WTC11 (cell line): ENCODE results near the gene STAB1. TPM values are rescaled to one million over a fixed set of nuclear protein-coding genes. Genes with fewer than 3 reads are reported as not detected.

Source experiments
- ATAC-seq: fragments of 200-7000 bp; cut with Tn5 transposase; 2 replicates; pipeline ENCODE4 v1.10.0; 2021; ENCODE audit warnings: mild to moderate bottlenecking, moderate library complexity
- CTCF ChIA-PET: fragments of 300-600 bp; sonication (Branson Sonifier 250); formaldehyde crosslinking; loops from one replicate; lab custom pipeline; 2021; ENCODE audit warnings: antibody characterized with exemption; lab: Charles Lee
- POLR2A ChIA-PET: fragments of 350-600 bp; sonication (Branson Sonifier 250); formaldehyde crosslinking; loops from one replicate; lab custom pipeline; 2021; ENCODE audit warnings: antibody characterized with exemption; lab: Charles Lee
- DNase-seq: peaks from one replicate; pipeline ENCODE4 v3.0.0; 2021; ENCODE audit warnings: low spot score
- H3K27ac Mint-ChIP-seq: 2 replicates; pipeline ENCODE4 v1.8.0; 2021; ENCODE audit warnings: mixed read lengths
- H3K27me3 Mint-ChIP-seq: 2 replicates; pipeline ENCODE4 v1.8.0; 2021; ENCODE audit warnings: low read depth, mild to moderate bottlenecking, moderate library complexity, mixed read lengths
- H3K36me3 Mint-ChIP-seq: 2 replicates; pipeline ENCODE4 v1.8.0; 2021; ENCODE audit warnings: mixed read lengths
- H3K4me1 Mint-ChIP-seq: 2 replicates; pipeline ENCODE4 v1.8.0; 2022; ENCODE audit warnings: mixed read lengths
- H3K4me3 Mint-ChIP-seq: 2 replicates; pipeline ENCODE4 v1.8.0; 2021; ENCODE audit warnings: mild to moderate bottlenecking, moderate library complexity, mixed read lengths
- H3K9me3 Mint-ChIP-seq: 2 replicates; pipeline ENCODE4 v1.8.0; 2021; ENCODE audit warnings: mixed read lengths
- HMGA2 ChIP-seq: fragments of 250-450 bp; sonication (Bioruptor Pico); IDR thresholded peaks from 2 replicates; pipeline ENCODE4 v1.4.0; 2021; ENCODE audit warnings: mild to moderate bottlenecking, moderate library complexity
- ZNF121 ChIP-seq: sonication (generic); formaldehyde crosslinking; IDR thresholded peaks from 2 replicates; pipeline ENCODE4 v1.8.0; 2023; ENCODE audit warnings: missing genetic modification reagents
- ZNF317 ChIP-seq: sonication (generic); formaldehyde crosslinking; IDR thresholded peaks from 2 replicates; pipeline ENCODE4 v1.8.1; 2023; ENCODE audit warnings: low read depth, mild to moderate bottlenecking, moderate library complexity, missing genetic modification reagents, borderline replicate concordance
- total RNA-seq: library from RNA; stranded (reverse); gene quantifications from 3 replicates; pipeline ENCODE4 v1.2.3, GENCODE V29; 2021
- TF ChIP-seq, protein P1 (sequence below): fragments of 250-450 bp; sonication (Bioruptor Pico); IDR thresholded peaks from 2 replicates; pipeline ENCODE4 v1.9.0; 2021; ENCODE audit warnings: mild to moderate bottlenecking, borderline replicate concordance
- TF ChIP-seq, protein P2 (sequence below): fragments of 250-450 bp; sonication (Bioruptor Pico); IDR thresholded peaks from 2 replicates; pipeline ENCODE4 v1.9.0; 2021; ENCODE audit warnings: mild to moderate bottlenecking
- TF ChIP-seq, protein P3 (sequence below): sonication (generic); formaldehyde crosslinking; IDR thresholded peaks from 2 replicates; pipeline ENCODE4 v1.8.1; 2022; ENCODE audit warnings: missing genetic modification reagents, borderline replicate concordance
- TF ChIP-seq, protein P4 (sequence below): fragments of 200-600 bp; IDR thresholded peaks from 2 replicates; pipeline ENCODE4 v1.8.0; 2022; ENCODE audit warnings: antibody characterized with exemption
- TF ChIP-seq, protein P5 (sequence below): sonication (generic); formaldehyde crosslinking; IDR thresholded peaks from 2 replicates; pipeline ENCODE4 v1.8.0; 2022; ENCODE audit warnings: mild to moderate bottlenecking, missing genetic modification reagents
- TF ChIP-seq, protein P6 (sequence below): sonication (generic); formaldehyde crosslinking; IDR thresholded peaks from 2 replicates; pipeline ENCODE4 v1.8.1; 2022; ENCODE audit warnings: low read depth, missing genetic modification reagents, borderline replicate concordance

The STAB1 gene
- total RNA-seq, 1 experiment from 2014 or later = 1.9 TPM

DNA sequence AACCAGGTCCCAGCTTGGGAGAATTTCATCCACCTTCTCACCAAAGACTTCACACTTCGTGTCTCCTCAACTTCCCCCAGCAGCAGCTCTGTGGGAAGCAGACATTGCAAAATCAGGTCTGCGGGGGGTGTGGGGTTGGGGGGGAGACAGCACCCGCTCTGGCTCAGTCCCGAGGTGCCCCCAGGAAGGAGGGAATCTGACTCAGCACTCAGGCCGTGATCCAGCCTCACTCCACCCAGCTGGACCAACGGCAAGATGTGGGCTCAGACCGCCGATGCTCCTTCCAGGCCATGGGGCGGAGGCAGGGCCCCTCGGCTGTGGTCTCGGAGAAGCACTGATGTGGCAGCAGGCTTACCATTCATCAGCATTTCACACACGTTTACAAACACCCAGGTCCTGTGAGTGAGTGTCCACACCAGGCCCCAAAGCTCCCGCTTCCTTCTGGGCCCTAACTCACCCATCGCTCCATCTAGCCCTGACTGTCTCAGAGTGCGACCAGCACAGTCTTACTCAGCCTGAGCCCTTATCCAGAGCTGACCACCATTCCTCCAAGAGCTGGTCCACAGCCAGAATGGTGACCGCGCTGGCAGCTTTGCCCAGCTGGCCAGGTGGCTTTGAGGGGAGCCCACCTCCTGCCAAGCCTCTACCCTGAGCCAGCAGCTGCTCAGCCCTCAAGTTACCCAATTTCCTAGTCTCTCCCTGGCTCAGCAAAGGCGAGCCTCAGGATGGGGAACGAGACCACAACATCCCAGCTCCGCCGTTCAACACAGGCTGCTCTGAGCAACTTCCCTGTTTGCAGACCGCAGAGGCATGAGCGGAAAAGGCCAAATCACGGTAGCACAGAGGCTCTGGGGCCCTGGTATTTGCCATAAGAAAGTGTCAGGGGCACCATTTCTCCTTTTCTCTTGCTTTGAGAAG lies 3.3 kb downstream of the STAB1 start (continued):
- TF ChIP-seq, protein P1, sequence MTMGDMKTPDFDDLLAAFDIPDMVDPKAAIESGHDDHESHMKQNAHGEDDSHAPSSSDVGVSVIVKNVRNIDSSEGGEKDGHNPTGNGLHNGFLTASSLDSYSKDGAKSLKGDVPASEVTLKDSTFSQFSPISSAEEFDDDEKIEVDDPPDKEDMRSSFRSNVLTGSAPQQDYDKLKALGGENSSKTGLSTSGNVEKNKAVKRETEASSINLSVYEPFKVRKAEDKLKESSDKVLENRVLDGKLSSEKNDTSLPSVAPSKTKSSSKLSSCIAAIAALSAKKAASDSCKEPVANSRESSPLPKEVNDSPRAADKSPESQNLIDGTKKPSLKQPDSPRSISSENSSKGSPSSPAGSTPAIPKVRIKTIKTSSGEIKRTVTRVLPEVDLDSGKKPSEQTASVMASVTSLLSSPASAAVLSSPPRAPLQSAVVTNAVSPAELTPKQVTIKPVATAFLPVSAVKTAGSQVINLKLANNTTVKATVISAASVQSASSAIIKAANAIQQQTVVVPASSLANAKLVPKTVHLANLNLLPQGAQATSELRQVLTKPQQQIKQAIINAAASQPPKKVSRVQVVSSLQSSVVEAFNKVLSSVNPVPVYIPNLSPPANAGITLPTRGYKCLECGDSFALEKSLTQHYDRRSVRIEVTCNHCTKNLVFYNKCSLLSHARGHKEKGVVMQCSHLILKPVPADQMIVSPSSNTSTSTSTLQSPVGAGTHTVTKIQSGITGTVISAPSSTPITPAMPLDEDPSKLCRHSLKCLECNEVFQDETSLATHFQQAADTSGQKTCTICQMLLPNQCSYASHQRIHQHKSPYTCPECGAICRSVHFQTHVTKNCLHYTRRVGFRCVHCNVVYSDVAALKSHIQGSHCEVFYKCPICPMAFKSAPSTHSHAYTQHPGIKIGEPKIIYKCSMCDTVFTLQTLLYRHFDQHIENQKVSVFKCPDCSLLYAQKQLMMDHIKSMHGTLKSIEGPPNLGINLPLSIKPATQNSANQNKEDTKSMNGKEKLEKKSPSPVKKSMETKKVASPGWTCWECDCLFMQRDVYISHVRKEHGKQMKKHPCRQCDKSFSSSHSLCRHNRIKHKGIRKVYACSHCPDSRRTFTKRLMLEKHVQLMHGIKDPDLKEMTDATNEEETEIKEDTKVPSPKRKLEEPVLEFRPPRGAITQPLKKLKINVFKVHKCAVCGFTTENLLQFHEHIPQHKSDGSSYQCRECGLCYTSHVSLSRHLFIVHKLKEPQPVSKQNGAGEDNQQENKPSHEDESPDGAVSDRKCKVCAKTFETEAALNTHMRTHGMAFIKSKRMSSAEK (CRISPR knock-in tag) = no peak
- TF ChIP-seq, protein P2, sequence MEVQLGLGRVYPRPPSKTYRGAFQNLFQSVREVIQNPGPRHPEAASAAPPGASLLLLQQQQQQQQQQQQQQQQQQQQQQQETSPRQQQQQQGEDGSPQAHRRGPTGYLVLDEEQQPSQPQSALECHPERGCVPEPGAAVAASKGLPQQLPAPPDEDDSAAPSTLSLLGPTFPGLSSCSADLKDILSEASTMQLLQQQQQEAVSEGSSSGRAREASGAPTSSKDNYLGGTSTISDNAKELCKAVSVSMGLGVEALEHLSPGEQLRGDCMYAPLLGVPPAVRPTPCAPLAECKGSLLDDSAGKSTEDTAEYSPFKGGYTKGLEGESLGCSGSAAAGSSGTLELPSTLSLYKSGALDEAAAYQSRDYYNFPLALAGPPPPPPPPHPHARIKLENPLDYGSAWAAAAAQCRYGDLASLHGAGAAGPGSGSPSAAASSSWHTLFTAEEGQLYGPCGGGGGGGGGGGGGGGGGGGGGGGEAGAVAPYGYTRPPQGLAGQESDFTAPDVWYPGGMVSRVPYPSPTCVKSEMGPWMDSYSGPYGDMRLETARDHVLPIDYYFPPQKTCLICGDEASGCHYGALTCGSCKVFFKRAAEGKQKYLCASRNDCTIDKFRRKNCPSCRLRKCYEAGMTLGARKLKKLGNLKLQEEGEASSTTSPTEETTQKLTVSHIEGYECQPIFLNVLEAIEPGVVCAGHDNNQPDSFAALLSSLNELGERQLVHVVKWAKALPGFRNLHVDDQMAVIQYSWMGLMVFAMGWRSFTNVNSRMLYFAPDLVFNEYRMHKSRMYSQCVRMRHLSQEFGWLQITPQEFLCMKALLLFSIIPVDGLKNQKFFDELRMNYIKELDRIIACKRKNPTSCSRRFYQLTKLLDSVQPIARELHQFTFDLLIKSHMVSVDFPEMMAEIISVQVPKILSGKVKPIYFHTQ (CRISPR knock-in tag) = no peak
- no peak for TF ChIP-seq ZNF121 (CRISPR knock-in tag)
- TF ChIP-seq, protein P3, sequence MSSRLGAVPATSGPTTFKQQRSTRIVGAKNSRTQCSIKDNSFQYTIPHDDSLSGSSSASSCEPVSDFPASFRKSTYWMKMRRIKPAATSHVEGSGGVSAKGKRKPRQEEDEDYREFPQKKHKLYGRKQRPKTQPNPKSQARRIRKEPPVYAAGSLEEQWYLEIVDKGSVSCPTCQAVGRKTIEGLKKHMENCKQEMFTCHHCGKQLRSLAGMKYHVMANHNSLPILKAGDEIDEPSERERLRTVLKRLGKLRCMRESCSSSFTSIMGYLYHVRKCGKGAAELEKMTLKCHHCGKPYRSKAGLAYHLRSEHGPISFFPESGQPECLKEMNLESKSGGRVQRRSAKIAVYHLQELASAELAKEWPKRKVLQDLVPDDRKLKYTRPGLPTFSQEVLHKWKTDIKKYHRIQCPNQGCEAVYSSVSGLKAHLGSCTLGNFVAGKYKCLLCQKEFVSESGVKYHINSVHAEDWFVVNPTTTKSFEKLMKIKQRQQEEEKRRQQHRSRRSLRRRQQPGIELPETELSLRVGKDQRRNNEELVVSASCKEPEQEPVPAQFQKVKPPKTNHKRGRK (CRISPR knock-in tag) = no peak
- no peak for TF ChIP-seq HMGA2 (CRISPR knock-in tag)
- TF ChIP-seq ZNF317 = no peak

DNA sequence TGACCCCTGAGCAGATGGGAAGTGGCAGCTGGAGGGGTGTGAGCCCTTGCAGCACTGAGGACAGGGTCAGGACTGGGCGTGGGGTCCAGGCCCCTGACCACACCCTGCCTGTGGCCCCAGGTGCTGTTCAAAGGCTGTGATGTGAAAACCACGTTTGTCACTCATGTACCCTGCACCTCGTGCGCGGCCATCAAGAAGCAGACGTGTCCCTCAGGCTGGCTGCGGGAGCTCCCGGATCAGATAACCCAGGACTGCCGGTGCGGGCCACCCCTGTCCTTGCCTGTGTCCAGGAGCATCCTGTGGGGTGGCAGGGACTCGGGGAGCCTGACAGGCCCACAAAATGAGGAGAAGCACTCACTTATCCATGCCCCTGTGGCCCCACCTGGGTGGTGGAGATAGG lies 5.9 kb downstream of the STAB1 start:
- Mint-ChIP-seq H3K9me3 (no peaks in the 10 kb centered on the region), H3K36me3 (no peaks in the 10 kb centered on the region), H3K4me1 (peaks cover 2% of the 10 kb centered on the region; the same call in 1 of the 2 replicates), H3K4me3 (no peak overlapping the region), H3K27ac (no peak overlapping the region), H3K27me3 (no peaks in the 10 kb centered on the region)
- TF ChIP-seq, protein P4, sequence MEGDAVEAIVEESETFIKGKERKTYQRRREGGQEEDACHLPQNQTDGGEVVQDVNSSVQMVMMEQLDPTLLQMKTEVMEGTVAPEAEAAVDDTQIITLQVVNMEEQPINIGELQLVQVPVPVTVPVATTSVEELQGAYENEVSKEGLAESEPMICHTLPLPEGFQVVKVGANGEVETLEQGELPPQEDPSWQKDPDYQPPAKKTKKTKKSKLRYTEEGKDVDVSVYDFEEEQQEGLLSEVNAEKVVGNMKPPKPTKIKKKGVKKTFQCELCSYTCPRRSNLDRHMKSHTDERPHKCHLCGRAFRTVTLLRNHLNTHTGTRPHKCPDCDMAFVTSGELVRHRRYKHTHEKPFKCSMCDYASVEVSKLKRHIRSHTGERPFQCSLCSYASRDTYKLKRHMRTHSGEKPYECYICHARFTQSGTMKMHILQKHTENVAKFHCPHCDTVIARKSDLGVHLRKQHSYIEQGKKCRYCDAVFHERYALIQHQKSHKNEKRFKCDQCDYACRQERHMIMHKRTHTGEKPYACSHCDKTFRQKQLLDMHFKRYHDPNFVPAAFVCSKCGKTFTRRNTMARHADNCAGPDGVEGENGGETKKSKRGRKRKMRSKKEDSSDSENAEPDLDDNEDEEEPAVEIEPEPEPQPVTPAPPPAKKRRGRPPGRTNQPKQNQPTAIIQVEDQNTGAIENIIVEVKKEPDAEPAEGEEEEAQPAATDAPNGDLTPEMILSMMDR = no peak
- TF ChIP-seq, protein P5, sequence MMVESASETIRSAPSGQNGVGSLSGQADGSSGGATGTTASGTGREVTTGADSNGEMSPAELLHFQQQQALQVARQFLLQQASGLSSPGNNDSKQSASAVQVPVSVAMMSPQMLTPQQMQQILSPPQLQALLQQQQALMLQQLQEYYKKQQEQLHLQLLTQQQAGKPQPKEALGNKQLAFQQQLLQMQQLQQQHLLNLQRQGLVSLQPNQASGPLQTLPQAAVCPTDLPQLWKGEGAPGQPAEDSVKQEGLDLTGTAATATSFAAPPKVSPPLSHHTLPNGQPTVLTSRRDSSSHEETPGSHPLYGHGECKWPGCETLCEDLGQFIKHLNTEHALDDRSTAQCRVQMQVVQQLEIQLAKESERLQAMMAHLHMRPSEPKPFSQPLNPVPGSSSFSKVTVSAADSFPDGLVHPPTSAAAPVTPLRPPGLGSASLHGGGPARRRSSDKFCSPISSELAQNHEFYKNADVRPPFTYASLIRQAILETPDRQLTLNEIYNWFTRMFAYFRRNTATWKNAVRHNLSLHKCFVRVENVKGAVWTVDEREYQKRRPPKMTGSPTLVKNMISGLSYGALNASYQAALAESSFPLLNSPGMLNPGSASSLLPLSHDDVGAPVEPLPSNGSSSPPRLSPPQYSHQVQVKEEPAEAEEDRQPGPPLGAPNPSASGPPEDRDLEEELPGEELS (CRISPR knock-in tag) = no peak
- no peak for TF ChIP-seq HMGA2 (CRISPR knock-in tag)
- TF ChIP-seq, protein P6, sequence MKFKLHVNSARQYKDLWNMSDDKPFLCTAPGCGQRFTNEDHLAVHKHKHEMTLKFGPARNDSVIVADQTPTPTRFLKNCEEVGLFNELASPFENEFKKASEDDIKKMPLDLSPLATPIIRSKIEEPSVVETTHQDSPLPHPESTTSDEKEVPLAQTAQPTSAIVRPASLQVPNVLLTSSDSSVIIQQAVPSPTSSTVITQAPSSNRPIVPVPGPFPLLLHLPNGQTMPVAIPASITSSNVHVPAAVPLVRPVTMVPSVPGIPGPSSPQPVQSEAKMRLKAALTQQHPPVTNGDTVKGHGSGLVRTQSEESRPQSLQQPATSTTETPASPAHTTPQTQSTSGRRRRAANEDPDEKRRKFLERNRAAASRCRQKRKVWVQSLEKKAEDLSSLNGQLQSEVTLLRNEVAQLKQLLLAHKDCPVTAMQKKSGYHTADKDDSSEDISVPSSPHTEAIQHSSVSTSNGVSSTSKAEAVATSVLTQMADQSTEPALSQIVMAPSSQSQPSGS (CRISPR knock-in tag) = no peak
- DNase-seq = no peak
- POLR2A ChIA-PET = no interaction called here
- CTCF ChIA-PET = interaction anchor here (0.9 kb wide), 1 partner anchor 28 kb away, joined by 3 read pairs; no protein-coding TSS in a partner anchor
- no peak for ATAC-seq
